Measurements from ENCODE around the gene CTSE.
"Not testable (repeated sequence)": the region's sequence is repeated elsewhere in the genome, so short reads cannot be mapped to it uniquely, and the experiment has no call there.

The CTSE gene

DNA sequence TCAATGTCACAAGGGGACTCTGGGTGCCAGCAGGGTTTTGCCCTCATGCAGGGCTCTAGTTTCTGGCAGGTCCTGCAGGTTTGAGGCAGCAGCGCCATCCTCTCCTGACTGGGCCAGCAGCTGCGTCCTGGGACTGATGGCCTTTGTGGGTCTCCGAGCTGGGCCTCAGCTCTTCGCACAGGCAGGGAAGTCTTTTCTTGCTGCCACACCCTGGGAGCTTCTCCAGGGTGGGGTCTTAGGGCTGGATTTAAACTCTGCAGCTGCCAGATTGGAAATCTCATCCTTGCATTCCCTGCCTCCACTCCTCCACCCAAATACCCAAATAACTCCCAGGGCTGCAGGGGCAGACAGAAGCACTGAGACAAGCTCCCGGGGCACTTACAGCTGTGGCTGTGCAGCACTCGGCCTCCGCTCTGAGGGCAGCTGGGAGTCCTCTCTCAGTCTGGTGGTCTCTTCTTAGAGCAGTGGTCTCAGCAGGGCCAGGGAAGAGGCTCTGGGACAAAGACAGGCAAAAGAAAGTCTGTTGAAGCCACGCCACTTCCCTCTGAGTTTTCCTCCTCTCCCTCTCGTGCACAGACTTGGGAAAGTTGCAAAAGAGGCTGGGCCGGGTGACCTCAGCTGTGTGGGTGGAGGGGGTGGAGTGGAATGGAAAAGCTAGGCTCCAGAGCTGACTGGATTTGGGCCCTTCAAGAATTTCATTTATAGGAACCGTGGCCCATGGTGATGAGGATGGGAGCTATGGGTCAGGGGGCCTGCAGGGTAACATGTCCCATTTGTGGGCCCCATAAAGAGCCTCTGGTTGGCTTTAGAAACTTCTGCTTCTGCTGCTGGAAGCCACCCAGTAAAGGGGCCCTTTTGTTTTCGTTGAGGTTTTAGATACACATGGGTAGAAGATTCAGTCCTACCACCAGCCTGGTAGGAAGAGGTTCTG is 20.6 kb downstream of the CTSE start, which contains the start of gene RAB7B:
Gene RAB7B (minus strand): TSS at position 525 of the 931 bp plus-strand sequence. CDS start 9,260 bp downstream, outside the sequence.
- no peak for DNase-seq (ENCODE audit: low read depth)
- H3K4me3 ChIP-seq (ENCODE audit: low read depth, low read length), result no peak within 1 kb of the TSS
- TF ChIP-seq, protein P1, sequence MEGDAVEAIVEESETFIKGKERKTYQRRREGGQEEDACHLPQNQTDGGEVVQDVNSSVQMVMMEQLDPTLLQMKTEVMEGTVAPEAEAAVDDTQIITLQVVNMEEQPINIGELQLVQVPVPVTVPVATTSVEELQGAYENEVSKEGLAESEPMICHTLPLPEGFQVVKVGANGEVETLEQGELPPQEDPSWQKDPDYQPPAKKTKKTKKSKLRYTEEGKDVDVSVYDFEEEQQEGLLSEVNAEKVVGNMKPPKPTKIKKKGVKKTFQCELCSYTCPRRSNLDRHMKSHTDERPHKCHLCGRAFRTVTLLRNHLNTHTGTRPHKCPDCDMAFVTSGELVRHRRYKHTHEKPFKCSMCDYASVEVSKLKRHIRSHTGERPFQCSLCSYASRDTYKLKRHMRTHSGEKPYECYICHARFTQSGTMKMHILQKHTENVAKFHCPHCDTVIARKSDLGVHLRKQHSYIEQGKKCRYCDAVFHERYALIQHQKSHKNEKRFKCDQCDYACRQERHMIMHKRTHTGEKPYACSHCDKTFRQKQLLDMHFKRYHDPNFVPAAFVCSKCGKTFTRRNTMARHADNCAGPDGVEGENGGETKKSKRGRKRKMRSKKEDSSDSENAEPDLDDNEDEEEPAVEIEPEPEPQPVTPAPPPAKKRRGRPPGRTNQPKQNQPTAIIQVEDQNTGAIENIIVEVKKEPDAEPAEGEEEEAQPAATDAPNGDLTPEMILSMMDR (IDR thresholded peaks at IDR 0.05; ENCODE audit: control insufficient read depth, extremely low read depth, insufficient read depth), result no peak

DNA sequence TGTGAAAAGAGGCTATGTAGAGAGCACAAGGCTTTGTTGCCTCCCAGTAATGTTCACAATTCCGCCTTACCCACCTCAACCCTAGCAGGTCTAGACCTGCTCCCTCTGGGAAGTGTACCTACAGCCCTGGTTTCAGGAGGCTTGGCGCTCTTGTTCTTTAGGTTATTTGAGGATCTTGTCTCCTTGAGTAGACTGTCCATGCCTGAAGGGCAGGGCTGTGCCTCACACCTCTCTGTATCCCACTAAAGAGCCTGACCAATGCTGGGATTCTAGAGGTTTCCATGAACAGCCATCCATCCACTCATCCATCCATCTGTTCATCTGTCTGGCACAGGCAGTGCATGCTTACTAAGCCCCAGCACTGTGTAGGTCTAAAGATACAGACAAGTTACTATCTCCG is 21.5 kb downstream of the CTSE start:
- TF ChIP-seq, protein P1 (IDR thresholded peaks at IDR 0.05; ENCODE audit: control insufficient read depth, extremely low read depth, insufficient read depth), result no peak
- DNase-seq (ENCODE audit: low read depth), result no peak
- no peak overlapping the region for H3K4me3 ChIP-seq (ENCODE audit: low read depth, low read length)

DNA sequence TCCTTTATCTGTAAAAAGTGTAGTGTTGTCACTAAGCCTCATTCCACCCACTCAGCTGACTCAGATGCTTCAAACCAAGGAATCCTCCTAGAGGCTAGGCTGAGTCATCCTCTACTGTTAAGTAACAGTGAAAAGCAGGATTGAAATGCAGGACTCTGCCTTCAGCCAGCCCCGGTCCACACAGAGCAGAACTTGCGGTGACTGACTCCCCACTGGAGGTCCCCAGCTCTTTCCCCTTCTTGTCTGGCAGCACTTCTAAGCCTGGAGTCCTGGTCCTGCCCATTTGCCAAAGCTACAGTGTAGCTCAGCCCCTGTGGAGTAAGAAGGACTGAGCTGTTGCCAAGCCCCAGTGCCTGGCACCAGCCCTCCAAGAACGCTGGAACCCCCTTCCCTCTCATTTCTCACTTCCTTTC is 22.2 kb downstream of the CTSE start:
- TF ChIP-seq, protein P1 (IDR thresholded peaks at IDR 0.05; ENCODE audit: control insufficient read depth, extremely low read depth, insufficient read depth), result no peak
- H3K4me3 ChIP-seq (ENCODE audit: low read depth, low read length), result no peak overlapping the region
- DNase-seq (ENCODE audit: low read depth), result no peak

DNA sequence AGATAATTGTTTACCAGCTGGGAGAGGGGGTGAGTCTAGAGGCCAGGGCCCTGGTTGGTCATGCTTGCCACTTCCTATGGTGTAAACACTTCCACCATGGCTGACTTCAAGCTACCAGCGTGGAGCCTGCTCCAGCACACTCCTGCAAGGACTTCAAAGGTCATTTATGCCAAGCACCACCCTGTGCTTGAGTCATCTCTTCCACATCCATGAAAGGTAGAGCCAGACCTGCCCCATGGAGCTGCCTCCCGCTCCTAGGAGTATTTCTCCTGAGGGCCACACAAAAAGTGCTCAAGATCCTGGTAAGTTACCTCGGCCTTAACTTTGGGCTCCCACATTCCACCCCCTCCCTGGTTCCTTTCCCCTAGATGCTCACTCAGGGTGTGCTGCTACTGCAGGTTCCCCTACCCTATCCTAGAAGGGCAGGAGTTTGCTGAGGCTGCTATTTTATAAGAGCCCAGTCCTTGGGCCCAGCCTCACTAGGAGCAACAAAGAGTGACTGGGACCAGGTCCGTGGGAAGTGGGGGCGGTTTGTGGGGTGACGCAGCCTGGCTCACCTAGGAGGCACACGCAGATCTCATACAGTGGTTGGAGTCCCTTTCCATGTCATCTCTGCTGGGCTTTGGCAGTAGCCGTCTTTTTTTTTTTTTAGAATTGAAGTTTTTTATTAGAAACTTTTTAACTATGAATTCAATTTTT is 22.9 kb downstream of the CTSE start:
- no peak overlapping the region for H3K4me3 ChIP-seq (ENCODE audit: low read depth, low read length)
- no peak for DNase-seq (ENCODE audit: low read depth)
- TF ChIP-seq, protein P1 (IDR thresholded peaks at IDR 0.05; ENCODE audit: control insufficient read depth, extremely low read depth, insufficient read depth), result no peak

DNA sequence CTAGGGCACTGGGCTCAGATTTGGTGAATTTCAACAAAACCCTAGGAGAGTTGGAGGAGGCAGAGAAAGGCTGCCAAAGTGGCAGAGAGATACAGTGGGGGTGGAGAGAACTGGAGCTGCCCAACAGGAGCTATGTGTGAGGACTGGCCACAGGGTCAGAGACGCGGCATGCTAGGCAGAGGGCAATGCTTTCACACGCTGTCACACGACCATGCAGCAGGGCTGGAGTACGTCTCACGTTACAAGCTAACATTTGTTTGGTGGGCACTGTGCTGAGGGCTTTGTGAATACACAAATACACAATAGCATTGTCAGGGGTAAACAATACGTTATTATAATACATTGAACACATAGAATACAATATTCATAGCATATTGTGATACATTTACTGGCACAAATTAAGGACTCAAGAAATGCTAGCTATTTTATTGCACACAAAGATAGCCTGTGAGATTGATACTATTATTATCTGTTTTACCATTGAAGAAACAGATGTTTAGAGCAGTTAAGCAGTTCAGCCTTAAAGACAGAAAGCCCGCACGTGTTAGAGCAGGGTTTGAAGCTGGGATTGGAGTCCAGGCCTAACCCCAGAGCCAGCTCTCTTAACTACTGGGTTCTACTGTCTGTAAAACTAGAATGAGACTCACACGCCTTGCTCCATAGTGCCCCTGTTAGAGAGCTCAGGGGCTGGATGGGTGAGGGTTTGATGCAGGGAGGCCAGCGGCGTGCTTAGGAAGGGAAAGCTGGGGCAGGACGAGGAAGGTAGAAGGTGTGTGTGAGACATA is 25.0 kb downstream of the CTSE start:
- TF ChIP-seq, protein P1 (IDR thresholded peaks at IDR 0.05; ENCODE audit: control insufficient read depth, extremely low read depth, insufficient read depth), result no peak
- DNase-seq (ENCODE audit: low read depth), result no peak
- no peak overlapping the region for H3K4me3 ChIP-seq (ENCODE audit: low read depth, low read length)

DNA sequence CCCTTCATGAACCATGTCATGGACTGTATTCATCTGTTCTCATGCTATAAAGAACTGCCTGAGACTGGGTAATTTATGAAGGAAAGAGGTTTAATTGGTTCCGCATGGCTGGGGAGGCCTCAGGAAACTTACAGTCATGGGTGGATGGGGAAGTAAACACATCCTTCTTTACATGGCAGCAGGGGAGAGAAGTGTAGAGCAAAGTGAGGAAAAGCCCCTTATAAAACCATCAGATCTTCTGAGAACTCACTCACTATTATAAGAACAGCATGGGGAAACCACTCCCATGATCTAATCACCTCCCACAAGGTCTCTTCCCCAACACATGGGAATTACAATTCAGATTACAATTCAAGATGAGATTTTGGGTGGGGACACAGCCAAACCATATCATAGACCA is 27.1 kb downstream of the CTSE start:
- H3K4me3 ChIP-seq (ENCODE audit: low read depth, low read length); DNase-seq (ENCODE audit: low read depth): not testable (repeated sequence)

DNA sequence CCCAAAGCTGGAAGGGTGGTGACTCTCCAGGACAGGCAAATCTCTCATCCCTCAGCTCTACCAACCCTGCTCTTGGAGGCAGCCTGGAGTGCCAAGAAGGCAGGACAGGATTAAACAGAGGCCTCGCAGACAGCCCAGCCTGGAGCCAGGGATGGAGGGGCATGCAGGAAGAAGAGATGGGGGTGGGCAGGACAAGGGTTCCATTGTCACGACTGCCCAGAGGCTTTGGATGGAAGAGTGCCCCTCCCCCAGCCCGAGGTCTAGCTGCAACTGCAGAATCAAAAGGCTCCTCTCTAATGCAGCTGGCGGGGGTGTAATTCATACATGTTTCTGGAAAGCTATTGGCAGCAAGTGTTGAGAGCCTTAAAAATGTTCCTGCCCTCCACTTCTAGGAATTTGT is 29.3 kb downstream of the CTSE start:
- TF ChIP-seq, protein P1 (IDR thresholded peaks at IDR 0.05; ENCODE audit: control insufficient read depth, extremely low read depth, insufficient read depth), result no peak
- H3K4me3 ChIP-seq (ENCODE audit: low read depth, low read length), result no peak overlapping the region
- DNase-seq (ENCODE audit: low read depth), result no peak

Measured in LNCaP clone FGC (cell line).